ENCODE measurements around the gene WDR75.

Gene WDR75

GRCh38 chr2:189502714-189503113, 61.4 kb downstream of the WDR75 start:
- no peak overlapping the region for H4K91ac ChIP-seq (ENCODE audit: low read depth, low read length, poor library complexity)
- H3K36me3 ChIP-seq (replicated peaks in 1 of 2; ENCODE audit: control insufficient read depth in 2 of 2, insufficient read depth in 2 of 2, low read length in 2 of 2): no peaks in the 10 kb centered on the region
- no peak overlapping the region for H3K4ac ChIP-seq (ENCODE audit: low read length)
- H2BK120ac ChIP-seq (ENCODE audit: low read depth, low read length): no peak overlapping the region
- H3K18ac ChIP-seq (ENCODE audit: low read length): no peak overlapping the region
- H3K4me3 ChIP-seq (ENCODE audit: low read length in 2 of 2): no peak overlapping the region
- DNase-seq (ENCODE audit: low spot score): no peak
- H3K9me3 ChIP-seq (replicated peaks in 1 of 2; ENCODE audit: control insufficient read depth in 2 of 2, insufficient read depth in 1 of 2, low read depth in 1 of 2, low read length in 2 of 2): no peaks in the 10 kb centered on the region
- no peak overlapping the region for H4K8ac ChIP-seq (ENCODE audit: low read depth, low read length)
- WGBS, 2 donors (ENCODE audit: extremely low coverage in 2 of 2, insufficient read length in 2 of 2, insufficient replicate concordance in 1 of 2): no CpG with 5 or more reads among the region's 2 CpGs
- no peak overlapping the region for H3K4me2 ChIP-seq (ENCODE audit: insufficient read depth, low read length, poor library complexity, severe bottlenecking)
- no peaks in the 10 kb centered on the region for H3K79me1 ChIP-seq (ENCODE audit: low read depth, low read length)
- no peak overlapping the region for H3K14ac ChIP-seq (ENCODE audit: low read length)
- H3K9ac ChIP-seq (ENCODE audit: low read depth, low read length, poor library complexity): no peak overlapping the region
- no peak overlapping the region for H2AK5ac ChIP-seq (ENCODE audit: low read depth, low read length)
- no peak overlapping the region for H3K23ac ChIP-seq (ENCODE audit: low read depth, low read length, poor library complexity)
- H2AFZ ChIP-seq (ENCODE audit: low read length): no peak overlapping the region
- no peak overlapping the region for H2BK15ac ChIP-seq (ENCODE audit: low read length)
- no peak overlapping the region for H3K27ac ChIP-seq (replicated peaks; ENCODE audit: low read length)
- H2BK5ac ChIP-seq (ENCODE audit: low read length): no peak overlapping the region
- no peaks in the 10 kb centered on the region for H3K27me3 ChIP-seq (ENCODE audit: control insufficient read depth in 3 of 3, insufficient read depth in 3 of 3, low read depth in 1 of 3, low read length in 3 of 3)
- H2BK12ac ChIP-seq (ENCODE audit: low read length): no peak overlapping the region
- H3K4me1 ChIP-seq (ENCODE audit: control insufficient read depth in 2 of 2, insufficient read depth in 1 of 2, low read depth in 1 of 2, low read length in 2 of 2): no peaks in the 10 kb centered on the region

GRCh38 chr2:189504238-189504637, 63.0 kb downstream of the WDR75 start:
- Histone ChIP-seq H3K9me3 (replicated peaks in 1 of 2; ENCODE audit: control insufficient read depth in 2 of 2, insufficient read depth in 1 of 2, low read depth in 1 of 2, low read length in 2 of 2) (no peaks in the 10 kb centered on the region), H3K27ac (replicated peaks; ENCODE audit: low read length) (no peak overlapping the region), H3K23ac (ENCODE audit: low read depth, low read length, poor library complexity) (no peak overlapping the region), H2BK12ac (ENCODE audit: low read length) (no peak overlapping the region), H2AFZ (ENCODE audit: low read length) (no peak overlapping the region), H2BK15ac (ENCODE audit: low read length) (no peak overlapping the region), H3K4me2 (ENCODE audit: insufficient read depth, low read length, poor library complexity, severe bottlenecking) (no peak overlapping the region), H3K27me3 (ENCODE audit: control insufficient read depth in 3 of 3, insufficient read depth in 3 of 3, low read depth in 1 of 3, low read length in 3 of 3) (no peaks in the 10 kb centered on the region), H3K9ac (ENCODE audit: low read depth, low read length, poor library complexity) (no peak overlapping the region), H3K4ac (ENCODE audit: low read length) (no peak overlapping the region), H3K14ac (ENCODE audit: low read length) (no peak overlapping the region), H3K4me1 (ENCODE audit: control insufficient read depth in 2 of 2, insufficient read depth in 1 of 2, low read depth in 1 of 2, low read length in 2 of 2) (no peaks in the 10 kb centered on the region), H4K91ac (ENCODE audit: low read depth, low read length, poor library complexity) (no peak overlapping the region), H3K4me3 (ENCODE audit: low read length in 2 of 2) (no peak overlapping the region), H3K79me1 (ENCODE audit: low read depth, low read length) (no peaks in the 10 kb centered on the region), H4K8ac (ENCODE audit: low read depth, low read length) (no peak overlapping the region), H2AK5ac (ENCODE audit: low read depth, low read length) (no peak overlapping the region), H2BK5ac (ENCODE audit: low read length) (no peak overlapping the region), H3K18ac (ENCODE audit: low read length) (no peak overlapping the region), H2BK120ac (ENCODE audit: low read depth, low read length) (no peak overlapping the region), H3K36me3 (replicated peaks in 1 of 2; ENCODE audit: control insufficient read depth in 2 of 2, insufficient read depth in 2 of 2, low read length in 2 of 2) (no peaks in the 10 kb centered on the region)
- no CpG with 5 or more reads among the region's 5 CpGs for WGBS, 2 donors (ENCODE audit: extremely low coverage in 2 of 2, insufficient read length in 2 of 2, insufficient replicate concordance in 1 of 2)
- DNase-seq (ENCODE audit: low spot score): no peak

- no peak overlapping the region for H3K23ac ChIP-seq (ENCODE audit: low read depth, low read length, poor library complexity)
- no peaks in the 10 kb centered on the region for H3K4me1 ChIP-seq (ENCODE audit: control insufficient read depth in 2 of 2, insufficient read depth in 1 of 2, low read depth in 1 of 2, low read length in 2 of 2)
- H3K18ac ChIP-seq (ENCODE audit: low read length): no peak overlapping the region
- DNase-seq (ENCODE audit: low spot score): no peak
- no peak overlapping the region for H3K9ac ChIP-seq (ENCODE audit: low read depth, low read length, poor library complexity)
- H3K27me3 ChIP-seq (ENCODE audit: control insufficient read depth in 3 of 3, insufficient read depth in 3 of 3, low read depth in 1 of 3, low read length in 3 of 3): no peaks in the 10 kb centered on the region
- WGBS, 2 donors (ENCODE audit: extremely low coverage in 2 of 2, insufficient read length in 2 of 2, insufficient replicate concordance in 1 of 2): 100% methylated on average over 1 of the region's 2 CpGs
- H2BK15ac ChIP-seq (ENCODE audit: low read length): no peak overlapping the region
- no peak overlapping the region for H4K91ac ChIP-seq (ENCODE audit: low read depth, low read length, poor library complexity)
- no peak overlapping the region for H3K27ac ChIP-seq (replicated peaks; ENCODE audit: low read length)
- H3K79me1 ChIP-seq (ENCODE audit: low read depth, low read length): no peaks in the 10 kb centered on the region
- H3K9me3 ChIP-seq (replicated peaks in 1 of 2; ENCODE audit: control insufficient read depth in 2 of 2, insufficient read depth in 1 of 2, low read depth in 1 of 2, low read length in 2 of 2): no peaks in the 10 kb centered on the region
- no peak overlapping the region for H2AK5ac ChIP-seq (ENCODE audit: low read depth, low read length)
- no peak overlapping the region for H2BK120ac ChIP-seq (ENCODE audit: low read depth, low read length)
- H3K36me3 ChIP-seq (replicated peaks in 1 of 2; ENCODE audit: control insufficient read depth in 2 of 2, insufficient read depth in 2 of 2, low read length in 2 of 2): no peaks in the 10 kb centered on the region
- H2AFZ ChIP-seq (ENCODE audit: low read length): no peak overlapping the region
- no peak overlapping the region for H2BK5ac ChIP-seq (ENCODE audit: low read length)
- no peak overlapping the region for H4K8ac ChIP-seq (ENCODE audit: low read depth, low read length)
- no peak overlapping the region for H3K4me3 ChIP-seq (ENCODE audit: low read length in 2 of 2)
- H3K4me2 ChIP-seq (ENCODE audit: insufficient read depth, low read length, poor library complexity, severe bottlenecking): no peak overlapping the region
- H2BK12ac ChIP-seq (ENCODE audit: low read length): no peak overlapping the region
- no peak overlapping the region for H3K4ac ChIP-seq (ENCODE audit: low read length)
- H3K14ac ChIP-seq (ENCODE audit: low read length): no peak overlapping the region
These were observed 64.2 kb downstream of the WDR75 start for GRCh38 chr2:189505492-189505891.

- H3K4ac ChIP-seq (ENCODE audit: low read length): no peak overlapping the region
- H2AFZ ChIP-seq (ENCODE audit: low read length): no peak overlapping the region
- no peak overlapping the region for H3K18ac ChIP-seq (ENCODE audit: low read length)
- no CpG with 5 or more reads among the region's 3 CpGs for WGBS, 2 donors (ENCODE audit: extremely low coverage in 2 of 2, insufficient read length in 2 of 2, insufficient replicate concordance in 1 of 2)
- H2AK5ac ChIP-seq (ENCODE audit: low read depth, low read length): no peak overlapping the region
- no peak overlapping the region for H3K4me3 ChIP-seq (ENCODE audit: low read length in 2 of 2)
- H3K36me3 ChIP-seq (replicated peaks in 1 of 2; ENCODE audit: control insufficient read depth in 2 of 2, insufficient read depth in 2 of 2, low read length in 2 of 2): no peaks in the 10 kb centered on the region
- H2BK12ac ChIP-seq (ENCODE audit: low read length): no peak overlapping the region
- H3K79me1 ChIP-seq (ENCODE audit: low read depth, low read length): no peaks in the 10 kb centered on the region
- no peaks in the 10 kb centered on the region for H3K4me1 ChIP-seq (ENCODE audit: control insufficient read depth in 2 of 2, insufficient read depth in 1 of 2, low read depth in 1 of 2, low read length in 2 of 2)
- H3K9me3 ChIP-seq (replicated peaks in 1 of 2; ENCODE audit: control insufficient read depth in 2 of 2, insufficient read depth in 1 of 2, low read depth in 1 of 2, low read length in 2 of 2): no peaks in the 10 kb centered on the region
- no peak overlapping the region for H2BK120ac ChIP-seq (ENCODE audit: low read depth, low read length)
- H3K27me3 ChIP-seq (ENCODE audit: control insufficient read depth in 3 of 3, insufficient read depth in 3 of 3, low read depth in 1 of 3, low read length in 3 of 3): no peaks in the 10 kb centered on the region
- H3K4me2 ChIP-seq (ENCODE audit: insufficient read depth, low read length, poor library complexity, severe bottlenecking): no peak overlapping the region
- no peak overlapping the region for H3K14ac ChIP-seq (ENCODE audit: low read length)
- no peak overlapping the region for H4K91ac ChIP-seq (ENCODE audit: low read depth, low read length, poor library complexity)
- no peak overlapping the region for H3K9ac ChIP-seq (ENCODE audit: low read depth, low read length, poor library complexity)
- DNase-seq (ENCODE audit: low spot score): no peak
- H2BK5ac ChIP-seq (ENCODE audit: low read length): no peak overlapping the region
- no peak overlapping the region for H2BK15ac ChIP-seq (ENCODE audit: low read length)
- H3K23ac ChIP-seq (ENCODE audit: low read depth, low read length, poor library complexity): no peak overlapping the region
- no peak overlapping the region for H4K8ac ChIP-seq (ENCODE audit: low read depth, low read length)
- no peak overlapping the region for H3K27ac ChIP-seq (replicated peaks; ENCODE audit: low read length)
These were observed 65.3 kb downstream of the WDR75 start for GRCh38 chr2:189506514-189506976.
